ENCODE results near the gene ADARB2.

The ADARB2 gene

DNA sequence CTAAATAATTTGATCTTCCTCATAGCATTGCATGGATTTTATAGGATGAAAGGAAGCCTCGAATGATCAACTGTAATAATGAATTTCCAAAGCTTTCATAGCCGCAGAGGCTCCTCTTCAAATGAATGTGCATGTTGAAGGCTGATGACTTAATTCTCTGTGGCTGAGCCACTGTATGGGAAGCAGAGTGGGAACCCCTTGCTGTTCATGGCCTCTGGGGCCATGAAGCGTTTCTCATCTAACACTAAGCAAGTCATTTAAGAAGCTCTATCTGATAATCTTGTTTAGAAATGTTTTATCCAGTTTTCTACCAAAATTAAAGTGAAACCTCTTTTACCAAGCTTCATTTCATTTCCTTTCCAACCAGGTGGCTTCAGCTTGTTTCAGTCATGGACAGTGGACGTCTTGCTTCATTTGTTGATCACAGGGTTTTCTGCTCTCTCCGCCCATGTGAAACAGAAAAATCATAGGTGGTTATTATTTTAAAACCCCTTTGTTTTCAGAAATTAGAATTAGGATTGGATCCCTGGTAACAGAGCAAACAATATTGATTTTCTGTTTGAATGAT lies 10.3 kb upstream of the ADARB2 start:
- no peaks in the 10 kb centered on the region for H3K36me3 ChIP-seq
- no peak for DNase-seq
- no peaks in the 10 kb centered on the region for H3K4me1 ChIP-seq
- TF ChIP-seq, protein P1, sequence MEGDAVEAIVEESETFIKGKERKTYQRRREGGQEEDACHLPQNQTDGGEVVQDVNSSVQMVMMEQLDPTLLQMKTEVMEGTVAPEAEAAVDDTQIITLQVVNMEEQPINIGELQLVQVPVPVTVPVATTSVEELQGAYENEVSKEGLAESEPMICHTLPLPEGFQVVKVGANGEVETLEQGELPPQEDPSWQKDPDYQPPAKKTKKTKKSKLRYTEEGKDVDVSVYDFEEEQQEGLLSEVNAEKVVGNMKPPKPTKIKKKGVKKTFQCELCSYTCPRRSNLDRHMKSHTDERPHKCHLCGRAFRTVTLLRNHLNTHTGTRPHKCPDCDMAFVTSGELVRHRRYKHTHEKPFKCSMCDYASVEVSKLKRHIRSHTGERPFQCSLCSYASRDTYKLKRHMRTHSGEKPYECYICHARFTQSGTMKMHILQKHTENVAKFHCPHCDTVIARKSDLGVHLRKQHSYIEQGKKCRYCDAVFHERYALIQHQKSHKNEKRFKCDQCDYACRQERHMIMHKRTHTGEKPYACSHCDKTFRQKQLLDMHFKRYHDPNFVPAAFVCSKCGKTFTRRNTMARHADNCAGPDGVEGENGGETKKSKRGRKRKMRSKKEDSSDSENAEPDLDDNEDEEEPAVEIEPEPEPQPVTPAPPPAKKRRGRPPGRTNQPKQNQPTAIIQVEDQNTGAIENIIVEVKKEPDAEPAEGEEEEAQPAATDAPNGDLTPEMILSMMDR (IDR thresholded peaks at IDR 0.05; ENCODE audit: low read depth, low read length) = no peak
- no peaks in the 10 kb centered on the region; the same call in 1 of the 2 replicates for H3K9me3 ChIP-seq
- no peak overlapping the region for H3K4me3 ChIP-seq (ENCODE audit: low read depth, low read length)
- H3K27me3 ChIP-seq = no peaks in the 10 kb centered on the region

DNA sequence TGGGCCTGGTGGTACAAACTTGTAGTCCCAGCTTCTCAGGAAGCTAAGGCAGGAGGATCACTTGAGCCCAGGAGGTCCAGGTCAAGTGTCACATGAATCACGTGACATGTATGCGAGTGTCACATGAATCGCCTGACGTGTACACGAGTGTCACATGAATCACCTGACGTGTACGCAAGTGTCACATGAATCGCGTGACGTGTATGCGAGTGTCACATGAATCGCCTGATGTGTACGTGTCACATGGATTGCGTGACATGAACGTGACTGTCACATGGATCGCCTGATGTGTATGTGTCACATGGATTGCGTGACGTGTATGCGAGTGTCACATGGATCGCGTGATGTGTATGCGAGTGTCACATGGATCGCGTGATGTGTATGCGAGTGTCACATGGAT lies 9.5 kb upstream of the ADARB2 start:
- Histone ChIP-seq H3K9me3 (no peaks in the 10 kb centered on the region; the same call in 1 of the 2 replicates), H3K36me3 (no peaks in the 10 kb centered on the region), H3K27me3 (no peaks in the 10 kb centered on the region), H3K4me1 (no peaks in the 10 kb centered on the region), H3K4me3 (ENCODE audit: low read depth, low read length) (no peak overlapping the region)
- DNase-seq = no peak
- TF ChIP-seq, protein P1 (IDR thresholded peaks at IDR 0.05; ENCODE audit: low read depth, low read length) = no peak

DNA sequence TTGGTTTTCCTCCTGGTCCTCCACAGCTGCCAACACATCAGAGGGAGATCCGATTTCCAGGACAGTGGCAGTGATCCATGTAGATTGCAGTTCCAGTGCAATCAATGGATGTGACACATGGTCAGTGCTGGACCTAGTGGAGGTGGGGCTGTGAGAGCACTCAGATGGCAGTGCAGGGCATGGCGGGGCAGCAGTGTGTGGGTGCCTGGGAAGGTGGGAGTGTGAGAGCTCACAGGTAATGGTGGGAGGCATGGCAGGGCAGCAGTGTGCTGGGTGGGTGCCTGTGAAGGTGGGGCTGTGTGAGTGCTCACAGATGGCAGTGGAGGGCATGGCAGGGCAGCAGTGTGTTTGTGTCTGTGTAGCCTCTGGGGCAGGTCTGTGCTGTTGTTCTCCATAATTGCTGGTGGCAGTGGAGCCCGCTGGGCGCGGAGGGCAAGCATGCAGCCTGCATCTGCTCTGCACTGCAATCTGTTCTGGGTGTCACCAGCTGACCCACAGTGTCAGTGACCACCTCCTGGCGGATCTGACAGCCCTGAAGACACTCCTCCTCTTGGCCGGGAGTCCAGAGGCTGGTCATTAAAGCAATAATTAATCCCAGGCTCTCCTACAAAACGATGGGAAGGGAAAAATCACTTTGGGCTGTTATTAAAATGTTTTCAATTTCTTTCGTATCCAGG lies 8.6 kb upstream of the ADARB2 start:
- Histone ChIP-seq H3K36me3 (no peaks in the 10 kb centered on the region), H3K4me1 (no peaks in the 10 kb centered on the region), H3K27me3 (0 out of 2 replicates have a peak, but pooled peaks cover 4% of the 10 kb centered on the region), H3K9me3 (no peaks in the 10 kb centered on the region; the same call in 1 of the 2 replicates), H3K4me3 (ENCODE audit: low read depth, low read length) (no peak overlapping the region)
- TF ChIP-seq, protein P1 (IDR thresholded peaks at IDR 0.05; ENCODE audit: low read depth, low read length) = no peak
- DNase-seq = no peak

DNA sequence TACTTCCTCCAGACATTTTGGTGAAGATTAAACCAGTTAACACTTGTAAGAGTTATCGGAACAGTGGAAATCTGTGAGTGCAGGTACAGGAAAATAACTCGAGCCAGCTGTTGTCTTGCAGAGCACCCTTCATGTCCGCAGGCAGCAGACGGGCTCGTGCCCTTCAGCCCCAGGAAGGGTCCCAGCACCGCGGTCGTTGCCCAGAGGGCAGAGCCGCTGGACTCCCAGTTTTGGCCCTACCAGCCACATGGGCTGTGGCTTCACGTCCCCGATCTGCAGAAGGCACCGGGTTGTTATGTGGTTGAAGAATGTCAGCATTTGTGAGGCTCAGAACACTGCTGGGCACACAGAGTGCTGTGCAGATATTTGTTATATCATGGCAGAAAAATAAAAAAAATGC lies 7.2 kb upstream of the ADARB2 start:
- no peak for DNase-seq
- Histone ChIP-seq H3K36me3 (no peaks in the 10 kb centered on the region), H3K9me3 (no peaks in the 10 kb centered on the region), H3K4me1 (no peaks in the 10 kb centered on the region), H3K27me3 (peaks cover 12% of the 10 kb centered on the region), H3K4me3 (ENCODE audit: low read depth, low read length) (no peak overlapping the region)
- TF ChIP-seq, protein P1 (IDR thresholded peaks at IDR 0.05; ENCODE audit: low read depth, low read length) = no peak

DNA sequence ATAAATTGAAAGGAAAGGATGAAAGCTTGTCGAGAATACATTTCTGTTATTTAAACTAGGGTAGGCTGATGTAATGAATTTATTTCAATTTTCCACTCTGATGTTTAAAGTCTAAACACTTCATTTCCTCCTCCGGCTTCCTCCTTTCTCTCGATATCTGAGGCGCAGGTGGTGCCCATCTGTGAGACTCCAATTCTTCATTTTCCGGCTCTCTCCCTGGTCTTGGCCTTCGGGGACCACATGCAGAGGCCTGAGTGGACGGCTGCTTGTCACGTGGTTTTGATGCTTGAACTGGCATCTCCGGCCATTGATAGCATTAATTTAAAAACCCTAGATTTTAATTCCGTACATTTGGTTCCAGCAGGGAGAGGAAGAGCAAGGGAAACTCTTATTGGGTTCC lies 5.8 kb upstream of the ADARB2 start:
- Histone ChIP-seq H3K4me1 (no peaks in the 10 kb centered on the region), H3K36me3 (no peaks in the 10 kb centered on the region), H3K9me3 (no peaks in the 10 kb centered on the region), H3K4me3 (ENCODE audit: low read depth, low read length) (no peak overlapping the region), H3K27me3 (peaks cover 25% of the 10 kb centered on the region)
- DNase-seq = no peak
- TF ChIP-seq, protein P1 (IDR thresholded peaks at IDR 0.05; ENCODE audit: low read depth, low read length) = no peak

DNA sequence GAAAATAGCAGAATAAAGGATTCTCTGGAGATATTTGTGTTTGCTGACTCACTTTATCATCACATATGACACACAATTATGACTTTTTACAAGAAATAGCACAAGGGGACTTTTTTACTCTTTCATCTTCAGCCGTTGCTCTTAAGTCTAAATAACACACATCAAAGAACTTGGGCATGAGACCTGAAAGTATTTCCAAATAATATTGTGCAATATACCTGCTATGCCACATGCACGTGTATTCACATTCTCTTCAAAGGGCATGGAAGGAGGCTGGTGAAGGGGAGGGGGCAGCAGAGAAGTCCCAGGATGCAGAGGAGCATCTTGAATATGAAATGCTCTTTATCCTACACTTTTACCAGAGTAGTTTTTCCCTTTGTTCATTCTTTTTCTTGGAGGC lies 4.1 kb upstream of the ADARB2 start:
- H3K27me3 ChIP-seq = peaks cover 42% of the 10 kb centered on the region
- TF ChIP-seq, protein P1 (IDR thresholded peaks at IDR 0.05; ENCODE audit: low read depth, low read length) = no peak

More for the DNA sequence above, 4.1 kb upstream of the ADARB2 start:
- Histone ChIP-seq H3K36me3 (no peaks in the 10 kb centered on the region), H3K4me1 (no peaks in the 10 kb centered on the region), H3K4me3 (ENCODE audit: low read depth, low read length) (no peak overlapping the region), H3K9me3 (no peaks in the 10 kb centered on the region)
- DNase-seq = no peak

All from BE2C (cell line).